ENCODE data around the gene CYRIA. TPM values are rescaled to one million over a fixed set of nuclear protein-coding genes. Genes with fewer than 3 reads are reported as not detected.

The CYRIA gene
- total RNA-seq, 2 experiments from 2014 or later, result 0.20 to 0.31 TPM

GRCh38 chr2:16617282-16618266, 48.1 kb downstream of the CYRIA start:
- H3K4me1 Mint-ChIP-seq, result peaks cover 10% of the 10 kb centered on the region
- peaks cover 4% of the 10 kb centered on the region for H3K27me3 Mint-ChIP-seq
- no peaks in the 10 kb centered on the region for H3K9me3 Mint-ChIP-seq
- H3K27ac Mint-ChIP-seq, result no peak overlapping the region
- no peak for DNase-seq
- H3K36me3 Mint-ChIP-seq (ENCODE audit: low read depth), result no peaks in the 10 kb centered on the region
- POLR2A ChIA-PET, result no interaction called here
- CTCF ChIA-PET, result interaction anchor here (1.1 kb wide), 2 partner anchors 9 kb away, joined by 3 read pairs; no protein-coding TSS in a partner anchor
- H3K4me3 Mint-ChIP-seq, result no peak overlapping the region

Data from activated CD4-positive, alpha-beta T cell treated with anti-CD3 and anti-CD28 coated beads, Interleukin-2, amount 10 ng/mL, durations not matched to agents 7 days and 5 days (primary cell).